Measurements from ENCODE around the gene ARHGEF11. TPM values are rescaled to one million over a fixed set of nuclear protein-coding genes. Genes with fewer than 3 reads are reported as not detected.

The ARHGEF11 gene
- total RNA-seq, 2 experiments from 2014 or later = 1.4 to 1.8 TPM

DNA sequence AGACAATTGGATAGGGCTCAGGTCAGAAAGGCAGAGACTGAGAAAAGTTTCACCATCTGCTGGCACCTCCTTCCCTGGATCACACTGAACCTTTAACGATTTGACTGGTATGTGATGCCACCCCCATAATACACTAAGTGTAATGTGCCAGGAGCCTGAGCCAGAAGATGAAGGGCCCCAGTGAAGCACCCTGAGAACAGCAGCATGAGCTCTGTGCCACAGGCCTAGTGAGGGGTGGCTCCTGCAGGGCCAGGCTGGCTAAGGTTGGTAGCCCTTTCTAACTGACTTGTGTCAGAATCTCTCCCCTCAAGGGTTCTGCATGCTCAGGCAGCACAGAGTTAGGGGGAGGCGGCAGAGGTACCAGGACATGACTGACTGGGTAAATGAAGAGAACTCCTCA, 38.9 kb downstream of the ARHGEF11 start:
- Mint-ChIP-seq H3K4me1 (ENCODE audit: low read depth) (no peaks in the 10 kb centered on the region), H3K9me3 (no peaks in the 10 kb centered on the region), H3K27ac (no peak overlapping the region), H3K4me3 (no peak overlapping the region), H3K27me3 (peaks cover 30% of the 10 kb centered on the region), H3K36me3 (ENCODE audit: low read depth) (no peaks in the 10 kb centered on the region)
- DNase-seq = no peak
- POLR2A ChIA-PET = no interaction called here
- TF ChIP-seq, protein P1, sequence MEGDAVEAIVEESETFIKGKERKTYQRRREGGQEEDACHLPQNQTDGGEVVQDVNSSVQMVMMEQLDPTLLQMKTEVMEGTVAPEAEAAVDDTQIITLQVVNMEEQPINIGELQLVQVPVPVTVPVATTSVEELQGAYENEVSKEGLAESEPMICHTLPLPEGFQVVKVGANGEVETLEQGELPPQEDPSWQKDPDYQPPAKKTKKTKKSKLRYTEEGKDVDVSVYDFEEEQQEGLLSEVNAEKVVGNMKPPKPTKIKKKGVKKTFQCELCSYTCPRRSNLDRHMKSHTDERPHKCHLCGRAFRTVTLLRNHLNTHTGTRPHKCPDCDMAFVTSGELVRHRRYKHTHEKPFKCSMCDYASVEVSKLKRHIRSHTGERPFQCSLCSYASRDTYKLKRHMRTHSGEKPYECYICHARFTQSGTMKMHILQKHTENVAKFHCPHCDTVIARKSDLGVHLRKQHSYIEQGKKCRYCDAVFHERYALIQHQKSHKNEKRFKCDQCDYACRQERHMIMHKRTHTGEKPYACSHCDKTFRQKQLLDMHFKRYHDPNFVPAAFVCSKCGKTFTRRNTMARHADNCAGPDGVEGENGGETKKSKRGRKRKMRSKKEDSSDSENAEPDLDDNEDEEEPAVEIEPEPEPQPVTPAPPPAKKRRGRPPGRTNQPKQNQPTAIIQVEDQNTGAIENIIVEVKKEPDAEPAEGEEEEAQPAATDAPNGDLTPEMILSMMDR (IDR thresholded peaks at IDR 0.05) = no peak
- intact Hi-C loops (cut with micrococcal nuclease) = no loop called here
- CTCF ChIA-PET = no interaction called here
- ATAC-seq = no peak

DNA sequence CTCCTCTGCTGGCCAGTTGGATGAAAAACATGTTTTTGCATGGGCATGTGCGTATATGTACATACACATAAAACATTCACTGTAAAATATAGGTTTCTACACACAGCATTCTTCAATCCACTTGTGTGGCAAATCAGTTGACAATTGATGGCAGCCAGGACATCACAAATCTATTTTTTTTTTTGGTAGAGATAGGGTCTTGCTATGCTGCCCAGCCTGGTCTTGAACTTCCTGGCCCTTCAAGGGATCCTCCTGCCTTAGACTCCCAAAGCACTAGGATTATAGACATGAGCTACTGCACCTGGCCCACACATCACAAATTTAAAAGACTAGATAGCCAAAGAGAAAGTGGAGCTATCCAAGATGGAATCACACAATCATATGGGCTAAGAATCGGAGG, 39.6 kb downstream of the ARHGEF11 start:
- DNase-seq (no peak), ATAC-seq (no peak)
- TF ChIP-seq, protein P1 (IDR thresholded peaks at IDR 0.05) = no peak
- POLR2A ChIA-PET = no interaction called here
- CTCF ChIA-PET = no interaction called here
- intact Hi-C loops (cut with micrococcal nuclease) = no loop called here
- H3K27ac Mint-ChIP-seq = no peak overlapping the region
- H3K27me3 Mint-ChIP-seq = peaks cover 26% of the 10 kb centered on the region
- H3K9me3 Mint-ChIP-seq = no peaks in the 10 kb centered on the region
- H3K4me1 Mint-ChIP-seq (ENCODE audit: low read depth) = no peaks in the 10 kb centered on the region
- H3K4me3 Mint-ChIP-seq = no peak overlapping the region
- no peaks in the 10 kb centered on the region for H3K36me3 Mint-ChIP-seq (ENCODE audit: low read depth)

DNA sequence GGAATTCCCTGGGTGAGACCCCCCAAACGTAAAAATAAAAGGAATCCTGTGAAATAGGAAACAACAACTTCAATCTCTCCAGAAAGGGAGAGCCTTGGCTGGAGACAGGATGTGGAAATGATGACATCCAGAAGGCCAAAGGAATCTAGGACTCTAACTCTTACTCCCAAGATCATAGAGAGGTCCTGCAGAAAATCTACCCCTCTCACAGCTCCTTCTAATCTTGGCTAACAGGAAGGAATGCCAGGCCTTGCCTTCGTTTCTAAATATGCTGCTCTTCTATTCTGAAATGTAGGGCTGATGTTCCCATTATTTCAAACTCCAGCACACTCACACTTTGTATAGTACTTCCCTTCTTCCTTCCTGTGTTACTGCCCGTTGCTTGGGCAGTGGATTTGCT, 40.7 kb downstream of the ARHGEF11 start:
- H3K4me1 Mint-ChIP-seq (ENCODE audit: low read depth) = no peaks in the 10 kb centered on the region
- H3K27me3 Mint-ChIP-seq = peaks cover 26% of the 10 kb centered on the region
- ATAC-seq = no peak
- H3K36me3 Mint-ChIP-seq (ENCODE audit: low read depth) = no peaks in the 10 kb centered on the region
- no peaks in the 10 kb centered on the region for H3K9me3 Mint-ChIP-seq
- ChIA-PET CTCF (no interaction called here), POLR2A (no interaction called here)
- H3K4me3 Mint-ChIP-seq = no peak overlapping the region
- no peak overlapping the region for H3K27ac Mint-ChIP-seq
- intact Hi-C loops (cut with micrococcal nuclease) = no loop called here
- TF ChIP-seq, protein P1 (IDR thresholded peaks at IDR 0.05) = no peak
- DNase-seq = no peak

DNA sequence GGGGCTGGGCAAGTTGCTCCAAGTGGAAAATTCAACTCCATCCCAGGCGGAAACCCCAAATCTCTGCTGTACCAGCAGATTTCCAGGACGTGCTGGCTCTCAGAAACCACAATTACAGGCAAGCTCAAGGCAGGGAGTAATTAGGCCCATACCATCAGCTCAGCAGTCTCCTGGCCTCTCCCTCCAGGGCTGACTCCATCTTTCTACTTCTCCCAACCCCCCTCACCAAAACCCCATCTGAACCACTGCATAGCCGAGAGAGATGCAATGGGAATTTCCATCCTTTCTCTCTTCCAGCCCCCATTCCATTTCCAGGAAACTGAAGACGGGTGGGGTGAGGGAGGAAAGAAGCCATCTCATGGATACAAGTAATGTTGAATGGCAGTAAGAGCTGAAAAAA, 41.2 kb downstream of the ARHGEF11 start:
- TF ChIP-seq, protein P1 (IDR thresholded peaks at IDR 0.05) = no peak
- no peaks in the 10 kb centered on the region for H3K4me1 Mint-ChIP-seq (ENCODE audit: low read depth)
- H3K36me3 Mint-ChIP-seq (ENCODE audit: low read depth) = no peaks in the 10 kb centered on the region
- H3K27me3 Mint-ChIP-seq = peaks cover 23% of the 10 kb centered on the region
- ATAC-seq (no peak), DNase-seq (no peak)
- H3K4me3 Mint-ChIP-seq = no peak overlapping the region
- no peaks in the 10 kb centered on the region for H3K9me3 Mint-ChIP-seq
- intact Hi-C loops (cut with micrococcal nuclease) = no loop called here
- no peak overlapping the region for H3K27ac Mint-ChIP-seq
- POLR2A ChIA-PET = no interaction called here
- CTCF ChIA-PET = no interaction called here

DNA sequence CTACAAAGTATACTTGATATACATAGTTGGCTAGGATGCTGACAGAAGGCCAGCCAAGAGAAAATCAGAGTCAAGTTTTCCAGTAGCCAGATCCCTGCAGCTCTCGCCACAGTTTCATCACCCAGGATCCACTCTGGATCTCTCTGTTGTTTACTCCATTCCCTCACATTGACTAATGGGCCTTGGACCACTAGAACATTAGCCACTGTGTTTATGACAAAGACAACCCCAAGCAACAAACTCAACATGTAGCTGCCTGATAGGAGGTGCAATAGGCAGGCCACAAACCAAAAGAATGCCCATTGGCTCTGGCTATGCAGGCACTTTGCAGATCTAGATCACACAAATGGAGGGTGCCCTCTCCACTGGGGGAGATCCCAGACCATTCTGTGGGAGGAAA, 44.2 kb downstream of the ARHGEF11 start:
- Mint-ChIP-seq H3K4me1 (ENCODE audit: low read depth) (no peaks in the 10 kb centered on the region), H3K36me3 (ENCODE audit: low read depth) (no peaks in the 10 kb centered on the region), H3K27me3 (peaks cover 18% of the 10 kb centered on the region), H3K27ac (no peak overlapping the region), H3K9me3 (no peaks in the 10 kb centered on the region), H3K4me3 (no peak overlapping the region)
- DNase-seq (no peak), ATAC-seq (no peak)
- intact Hi-C loops (cut with micrococcal nuclease) = no loop called here
- TF ChIP-seq, protein P1 (IDR thresholded peaks at IDR 0.05) = no peak
- POLR2A ChIA-PET = no interaction called here
- CTCF ChIA-PET = interaction anchor here (0.9 to 1.2 kb wide), 2 partner anchors 73 to 171 kb away, joined by 3 to 4 read pairs; no protein-coding TSS in a partner anchor

Measured in activated CD8-positive, alpha-beta T cell treated with anti-CD3 and anti-CD28 coated beads for 36 hours (primary cell).